DND-41 (cell line): ENCODE data around the gene PRG2.

Experiments used
- ATAC-seq: fragments of 200-7000 bp; cut with Tn5 transposase; 3 replicates; pipeline ENCODE4 v1.9.1; 2021; ENCODE audit warnings: low read depth; ENCODE audit not compliant: insufficient read depth
- DNase-seq: peaks from one replicate; pipeline ENCODE4 v3.0.0-alpha.2; 2020
- H2AFZ ChIP-seq: 2 replicates; pipeline ENCODE4 v1.6.0; 2012; ENCODE audit warnings: low read depth, low read length
- H3K27ac ChIP-seq: 2 replicates; pipeline ENCODE4 v1.5.1; 2012; ENCODE audit warnings: low read length, inconsistent platforms
- H3K27me3 ChIP-seq: fragments of 200-600 bp; sonication (generic); 2 replicates; pipeline ENCODE4 v1.6.0; 2012; ENCODE audit warnings: low read length, mild to moderate bottlenecking, inconsistent platforms; ENCODE audit not compliant: insufficient read depth, poor library complexity
- H3K36me3 ChIP-seq: 2 replicates; pipeline ENCODE4 v1.5.1; 2012; ENCODE audit warnings: low read length, inconsistent platforms; ENCODE audit not compliant: insufficient read depth
- H3K4me1 ChIP-seq: 2 replicates; pipeline ENCODE4 v1.5.1; 2012; ENCODE audit warnings: mild to moderate bottlenecking, low read length; ENCODE audit not compliant: insufficient read depth
- H3K4me2 ChIP-seq: 2 replicates; pipeline ENCODE4 v1.6.0; 2012; ENCODE audit warnings: mild to moderate bottlenecking, moderate library complexity, low read length, inconsistent platforms; ENCODE audit not compliant: insufficient read depth
- H3K4me3 ChIP-seq, 2 experiments: fragments of 200-600 bp in 1 of 2; shearing (Covaris generic) in 1 of 2; 2 replicates each; pipeline ENCODE4 v1.5.1; 2012 to 2016; ENCODE audit warnings: inconsistent platforms in 2 of 2, low read length in 2 of 2, mild to moderate bottlenecking in 2 of 2, low read depth in 1 of 2, moderate library complexity in 1 of 2
- H3K79me2 ChIP-seq: 2 replicates; pipeline ENCODE4 v1.6.0; 2012; ENCODE audit warnings: low read length, inconsistent platforms; ENCODE audit not compliant: insufficient read depth
- H3K9ac ChIP-seq: 2 replicates; pipeline ENCODE4 v1.6.0; 2012; ENCODE audit warnings: low read depth, mild to moderate bottlenecking, inconsistent platforms, low read length, moderate library complexity
- H3K9me3 ChIP-seq: 2 replicates; pipeline ENCODE4 v1.5.1; 2012; ENCODE audit warnings: low read length, moderate library complexity, mild to moderate bottlenecking, inconsistent platforms; ENCODE audit not compliant: insufficient read depth, severe bottlenecking
- H4K20me1 ChIP-seq: 2 replicates; pipeline ENCODE4 v1.6.0; 2012; ENCODE audit warnings: low read length; ENCODE audit not compliant: insufficient read depth
- EZH2 ChIP-seq: IDR thresholded peaks from 3 replicates; pipeline ENCODE4 v1.6.1; 2012; ENCODE audit warnings: borderline replicate concordance, low read depth, mild to moderate bottlenecking, moderate library complexity, low read length, inconsistent platforms; ENCODE audit not compliant: severe bottlenecking
- TF ChIP-seq, protein P1 (sequence below): IDR thresholded peaks from 2 replicates; pipeline ENCODE4 v1.5.1; 2012; ENCODE audit warnings: borderline replicate concordance, low read length, moderate library complexity, mild to moderate bottlenecking; ENCODE audit not compliant: poor library complexity, severe bottlenecking; ENCODE audit errors: extremely low read depth

PRG2 gene

DNA sequence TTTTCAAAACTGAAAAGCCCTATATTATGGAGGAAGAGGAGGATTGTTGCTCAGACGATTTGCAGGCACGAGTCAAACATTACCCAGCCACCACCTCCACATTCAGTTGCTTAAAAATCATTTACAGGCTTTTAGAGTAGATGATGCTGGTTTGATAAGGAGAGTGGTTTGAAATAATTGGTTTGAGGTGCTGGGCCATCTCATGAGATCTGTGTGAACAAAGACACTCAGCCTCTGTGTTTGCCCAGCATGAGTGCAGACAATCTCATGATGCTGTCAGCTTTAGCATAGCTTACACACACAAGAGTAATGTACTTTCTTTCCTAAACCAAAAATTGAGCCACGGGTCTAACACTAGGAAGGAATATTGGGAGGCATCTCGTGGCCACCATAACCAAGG is 32.2 kb upstream of the PRG2 start:
- Histone ChIP-seq H3K9ac (no peak overlapping the region), H3K9me3 (no peaks in the 10 kb centered on the region), H3K27me3 (no peaks in the 10 kb centered on the region), H3K27ac (no peak overlapping the region; the same call in 1 of the 2 replicates), H2AFZ (no peak overlapping the region), H3K79me2 (peaks cover 60% of the 10 kb centered on the region), H3K4me1 (peaks cover 50% of the 10 kb centered on the region), H4K20me1 (peaks cover 46% of the 10 kb centered on the region), H3K36me3 (peaks cover 74% of the 10 kb centered on the region), H3K4me2 (no peak overlapping the region), H3K4me3 (no peak overlapping the region)
- ATAC-seq: no peak
- no peak for DNase-seq
- no peak for TF ChIP-seq EZH2
- TF ChIP-seq, protein P1, sequence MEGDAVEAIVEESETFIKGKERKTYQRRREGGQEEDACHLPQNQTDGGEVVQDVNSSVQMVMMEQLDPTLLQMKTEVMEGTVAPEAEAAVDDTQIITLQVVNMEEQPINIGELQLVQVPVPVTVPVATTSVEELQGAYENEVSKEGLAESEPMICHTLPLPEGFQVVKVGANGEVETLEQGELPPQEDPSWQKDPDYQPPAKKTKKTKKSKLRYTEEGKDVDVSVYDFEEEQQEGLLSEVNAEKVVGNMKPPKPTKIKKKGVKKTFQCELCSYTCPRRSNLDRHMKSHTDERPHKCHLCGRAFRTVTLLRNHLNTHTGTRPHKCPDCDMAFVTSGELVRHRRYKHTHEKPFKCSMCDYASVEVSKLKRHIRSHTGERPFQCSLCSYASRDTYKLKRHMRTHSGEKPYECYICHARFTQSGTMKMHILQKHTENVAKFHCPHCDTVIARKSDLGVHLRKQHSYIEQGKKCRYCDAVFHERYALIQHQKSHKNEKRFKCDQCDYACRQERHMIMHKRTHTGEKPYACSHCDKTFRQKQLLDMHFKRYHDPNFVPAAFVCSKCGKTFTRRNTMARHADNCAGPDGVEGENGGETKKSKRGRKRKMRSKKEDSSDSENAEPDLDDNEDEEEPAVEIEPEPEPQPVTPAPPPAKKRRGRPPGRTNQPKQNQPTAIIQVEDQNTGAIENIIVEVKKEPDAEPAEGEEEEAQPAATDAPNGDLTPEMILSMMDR: no peak

DNA sequence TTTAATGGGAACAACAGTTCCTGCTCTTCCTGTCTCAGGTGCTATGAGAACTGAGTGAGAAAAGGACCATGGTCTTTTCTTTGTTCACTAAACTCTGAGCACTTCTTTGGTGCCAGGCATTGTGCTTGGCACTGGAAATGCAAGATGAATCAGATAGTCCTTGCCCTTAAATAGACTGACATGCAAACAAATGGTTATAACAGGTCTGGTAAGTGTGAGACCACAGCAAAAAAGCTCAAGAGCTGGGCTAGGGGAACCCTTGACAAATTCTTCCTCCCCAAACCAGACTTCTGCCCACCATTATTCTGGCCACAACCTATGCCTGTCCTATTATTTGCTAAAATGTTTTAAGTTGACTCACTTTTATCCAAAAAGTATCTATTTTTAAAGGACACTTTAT is 31.4 kb upstream of the PRG2 start:
- Histone ChIP-seq H3K27ac (no peak overlapping the region), H3K4me2 (no peak overlapping the region), H4K20me1 (peaks cover 53% of the 10 kb centered on the region), H2AFZ (no peak overlapping the region), H3K9ac (no peak overlapping the region), H3K27me3 (no peaks in the 10 kb centered on the region), H3K4me1 (peaks cover 42% of the 10 kb centered on the region), H3K36me3 (peaks cover 83% of the 10 kb centered on the region), H3K9me3 (no peaks in the 10 kb centered on the region), H3K4me3 (no peak overlapping the region), H3K79me2 (peaks cover 59% of the 10 kb centered on the region)
- DNase-seq (no peak), ATAC-seq (no peak)
- TF ChIP-seq EZH2: no peak
- TF ChIP-seq, protein P1: no peak

DNA sequence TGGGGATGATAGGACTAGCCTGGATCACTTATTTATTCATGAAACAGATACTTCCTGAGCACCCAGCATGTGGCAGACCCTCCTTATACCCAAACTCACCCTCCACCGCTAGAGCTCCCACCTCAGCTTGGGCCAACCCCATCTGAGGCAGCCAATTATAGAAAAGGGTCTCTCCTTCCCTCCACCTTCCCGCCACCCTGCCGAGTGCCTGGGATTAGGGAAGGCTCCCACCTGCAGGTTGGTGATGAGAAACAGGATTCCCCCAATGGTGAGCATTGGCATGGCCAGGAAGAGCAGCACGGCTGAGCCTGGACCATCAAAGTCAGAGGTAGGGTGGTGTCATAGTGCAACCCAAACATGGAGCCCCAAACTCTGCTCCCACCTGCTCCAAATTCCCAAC is 30.6 kb upstream of the PRG2 start:
- no peaks in the 10 kb centered on the region for H3K9me3 ChIP-seq
- no peaks in the 10 kb centered on the region for H3K27me3 ChIP-seq
- H3K27ac ChIP-seq: no peak overlapping the region
- no peak overlapping the region for H2AFZ ChIP-seq
- H3K9ac ChIP-seq: no peak overlapping the region
- TF ChIP-seq EZH2: no peak
- TF ChIP-seq, protein P1: no peak
- H3K4me3 ChIP-seq: no peak overlapping the region
- DNase-seq (no peak), ATAC-seq (no peak)
- peaks cover 55% of the 10 kb centered on the region for H3K79me2 ChIP-seq
- H4K20me1 ChIP-seq: peaks cover 59% of the 10 kb centered on the region
- peaks cover 88% of the 10 kb centered on the region for H3K36me3 ChIP-seq
- no peak overlapping the region for H3K4me2 ChIP-seq
- H3K4me1 ChIP-seq: peaks cover 37% of the 10 kb centered on the region

DNA sequence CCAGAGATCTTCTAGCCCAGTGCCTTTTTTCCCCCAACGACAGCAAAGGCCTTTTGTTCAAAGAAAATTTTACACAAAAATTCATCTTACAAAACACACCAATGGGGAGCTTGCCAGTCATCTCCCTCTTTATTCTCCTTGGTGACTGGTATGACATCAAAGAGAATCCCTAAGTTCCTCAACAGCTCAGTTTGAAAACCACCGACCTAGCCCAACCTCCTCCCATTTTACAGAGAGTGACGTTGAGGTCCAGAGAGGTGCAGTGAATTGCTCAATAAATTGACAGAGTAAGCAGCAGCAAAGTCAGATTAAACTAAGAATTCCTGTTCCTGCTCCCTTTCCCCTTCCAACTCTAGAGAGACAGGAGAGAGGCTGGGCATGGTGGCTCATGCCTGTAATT is 28.7 kb upstream of the PRG2 start:
- Histone ChIP-seq H3K27ac (no peak overlapping the region), H3K36me3 (peaks cover 94% of the 10 kb centered on the region), H4K20me1 (peaks cover 61% of the 10 kb centered on the region), H3K4me2 (no peak overlapping the region), H3K9me3 (no peaks in the 10 kb centered on the region), H3K27me3 (no peaks in the 10 kb centered on the region), H3K9ac (no peak overlapping the region), H3K79me2 (peaks cover 43% of the 10 kb centered on the region), H3K4me1 (peaks cover 21% of the 10 kb centered on the region), H2AFZ (no peak overlapping the region), H3K4me3 (no peak overlapping the region)
- DNase-seq (no peak), ATAC-seq (no peak)
- no peak for TF ChIP-seq EZH2
- TF ChIP-seq, protein P1: no peak
